Measurements from ENCODE around the gene OR11H6.

DNA sequence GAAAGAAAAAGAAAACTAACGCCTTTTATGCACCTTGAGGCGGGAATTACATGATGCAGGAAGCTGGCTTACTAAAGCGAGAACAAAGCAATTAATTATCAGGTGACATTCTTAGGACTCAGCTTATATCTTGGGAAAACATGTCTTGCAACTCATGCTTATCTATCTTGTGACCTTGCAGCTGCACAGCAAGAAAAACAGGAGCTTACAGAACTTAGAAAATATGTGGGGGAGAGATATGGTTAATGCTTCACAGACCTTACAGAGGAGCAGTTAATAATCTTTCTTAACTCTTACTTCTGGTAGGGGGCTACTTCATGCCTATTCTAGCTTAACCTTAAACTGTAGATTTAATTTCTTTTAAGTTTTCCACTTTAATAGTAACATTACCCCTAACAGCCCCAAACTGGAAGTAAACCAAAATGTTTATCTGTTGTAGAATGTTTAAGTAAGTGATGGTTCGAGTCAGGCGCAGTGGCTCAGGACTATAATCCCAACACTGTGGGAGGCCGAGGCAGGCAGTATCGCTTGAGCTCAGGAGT, 46.0 kb upstream of the OR11H6 start:
- TF ChIP-seq, protein P1, sequence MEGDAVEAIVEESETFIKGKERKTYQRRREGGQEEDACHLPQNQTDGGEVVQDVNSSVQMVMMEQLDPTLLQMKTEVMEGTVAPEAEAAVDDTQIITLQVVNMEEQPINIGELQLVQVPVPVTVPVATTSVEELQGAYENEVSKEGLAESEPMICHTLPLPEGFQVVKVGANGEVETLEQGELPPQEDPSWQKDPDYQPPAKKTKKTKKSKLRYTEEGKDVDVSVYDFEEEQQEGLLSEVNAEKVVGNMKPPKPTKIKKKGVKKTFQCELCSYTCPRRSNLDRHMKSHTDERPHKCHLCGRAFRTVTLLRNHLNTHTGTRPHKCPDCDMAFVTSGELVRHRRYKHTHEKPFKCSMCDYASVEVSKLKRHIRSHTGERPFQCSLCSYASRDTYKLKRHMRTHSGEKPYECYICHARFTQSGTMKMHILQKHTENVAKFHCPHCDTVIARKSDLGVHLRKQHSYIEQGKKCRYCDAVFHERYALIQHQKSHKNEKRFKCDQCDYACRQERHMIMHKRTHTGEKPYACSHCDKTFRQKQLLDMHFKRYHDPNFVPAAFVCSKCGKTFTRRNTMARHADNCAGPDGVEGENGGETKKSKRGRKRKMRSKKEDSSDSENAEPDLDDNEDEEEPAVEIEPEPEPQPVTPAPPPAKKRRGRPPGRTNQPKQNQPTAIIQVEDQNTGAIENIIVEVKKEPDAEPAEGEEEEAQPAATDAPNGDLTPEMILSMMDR (IDR thresholded peaks at IDR 0.05): no peak
- TF ChIP-seq TEAD4 (IDR thresholded peaks at IDR 0.05; ENCODE audit: borderline replicate concordance, insufficient read depth) (no peak), EZH2phosphoT487 (IDR thresholded peaks at IDR 0.05; ENCODE audit: borderline replicate concordance, low read depth) (no peak), TAF1 (IDR thresholded peaks at IDR 0.05; ENCODE audit: borderline replicate concordance, low read depth, low read length) (no peak), CHD2 (IDR thresholded peaks at IDR 0.05; ENCODE audit: low read length, partially characterized antibody) (no peak), JUND (IDR thresholded peaks at IDR 0.05) (no peak), POLR2AphosphoS5 (IDR thresholded peaks at IDR 0.05; ENCODE audit: low read depth, low read length) (no peak), SIN3A (IDR thresholded peaks at IDR 0.05; ENCODE audit: borderline replicate concordance, low read depth, low read length) (no peak), ELF1 (IDR thresholded peaks at IDR 0.05) (no peak), SMC3 (IDR thresholded peaks at IDR 0.05; ENCODE audit: low read depth, low read length) (no peak), GABPA (IDR thresholded peaks at IDR 0.05; ENCODE audit: low read depth) (no peak), MXI1 (IDR thresholded peaks at IDR 0.05; ENCODE audit: low read depth, low read length) (no peak)
- TF ChIP-seq, protein P2, sequence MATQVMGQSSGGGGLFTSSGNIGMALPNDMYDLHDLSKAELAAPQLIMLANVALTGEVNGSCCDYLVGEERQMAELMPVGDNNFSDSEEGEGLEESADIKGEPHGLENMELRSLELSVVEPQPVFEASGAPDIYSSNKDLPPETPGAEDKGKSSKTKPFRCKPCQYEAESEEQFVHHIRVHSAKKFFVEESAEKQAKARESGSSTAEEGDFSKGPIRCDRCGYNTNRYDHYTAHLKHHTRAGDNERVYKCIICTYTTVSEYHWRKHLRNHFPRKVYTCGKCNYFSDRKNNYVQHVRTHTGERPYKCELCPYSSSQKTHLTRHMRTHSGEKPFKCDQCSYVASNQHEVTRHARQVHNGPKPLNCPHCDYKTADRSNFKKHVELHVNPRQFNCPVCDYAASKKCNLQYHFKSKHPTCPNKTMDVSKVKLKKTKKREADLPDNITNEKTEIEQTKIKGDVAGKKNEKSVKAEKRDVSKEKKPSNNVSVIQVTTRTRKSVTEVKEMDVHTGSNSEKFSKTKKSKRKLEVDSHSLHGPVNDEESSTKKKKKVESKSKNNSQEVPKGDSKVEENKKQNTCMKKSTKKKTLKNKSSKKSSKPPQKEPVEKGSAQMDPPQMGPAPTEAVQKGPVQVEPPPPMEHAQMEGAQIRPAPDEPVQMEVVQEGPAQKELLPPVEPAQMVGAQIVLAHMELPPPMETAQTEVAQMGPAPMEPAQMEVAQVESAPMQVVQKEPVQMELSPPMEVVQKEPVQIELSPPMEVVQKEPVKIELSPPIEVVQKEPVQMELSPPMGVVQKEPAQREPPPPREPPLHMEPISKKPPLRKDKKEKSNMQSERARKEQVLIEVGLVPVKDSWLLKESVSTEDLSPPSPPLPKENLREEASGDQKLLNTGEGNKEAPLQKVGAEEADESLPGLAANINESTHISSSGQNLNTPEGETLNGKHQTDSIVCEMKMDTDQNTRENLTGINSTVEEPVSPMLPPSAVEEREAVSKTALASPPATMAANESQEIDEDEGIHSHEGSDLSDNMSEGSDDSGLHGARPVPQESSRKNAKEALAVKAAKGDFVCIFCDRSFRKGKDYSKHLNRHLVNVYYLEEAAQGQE (IDR thresholded peaks at IDR 0.05; ENCODE audit: low read depth, low read length): no peak
